HepG2 (cell line): Measurements from ENCODE around the gene CMTM2. TPM values are rescaled to one million over a fixed set of nuclear protein-coding genes. Genes with fewer than 3 reads are reported as not detected.
A peak's percentile ranks its signal among the peaks of the same experiment; 100 is the strongest.

Experiments
- CAMTA2 ChIP-seq: sonication (generic); formaldehyde crosslinking; IDR thresholded peaks from 2 replicates; pipeline ENCODE4 v1.4.0; 2020; ENCODE audit warnings: mild to moderate bottlenecking, missing genetic modification reagents, borderline replicate concordance
- CERS6 ChIP-seq: sonication (generic); formaldehyde crosslinking; IDR thresholded peaks from 2 replicates; pipeline ENCODE4 v1.5.0; 2020; ENCODE audit warnings: missing genetic modification reagents
- DNMT3B ChIP-seq: conservative IDR thresholded peaks from 2 replicates; pipeline ENCODE4 v1.6.1; 2016; ENCODE audit warnings: missing biosample characterization, control low read depth
- DR1 ChIP-seq: sonication (generic); formaldehyde crosslinking; IDR thresholded peaks from 2 replicates; pipeline ENCODE4 v1.8.0; 2021; ENCODE audit warnings: mild to moderate bottlenecking, missing genetic modification reagents, inconsistent platforms
- FOXA1 ChIP-seq, 2 experiments: fragments of 450-650 bp in 1 of 2; sonication (generic) in 1 of 2; formaldehyde crosslinking in 1 of 2; IDR thresholded peaks; 2 replicates each; pipeline versions ENCODE4 v1.4.0 to v1.6.1; 2016 to 2020; ENCODE audit warnings: missing genetic modification reagents in 1 of 2
- GATAD2A ChIP-seq: IDR thresholded peaks from 2 replicates; pipeline ENCODE4 v1.6.1; 2016
- HNRNPL ChIP-seq: fragments of 200-400 bp; formaldehyde crosslinking; IDR thresholded peaks from 2 replicates; pipeline ENCODE4 v1.6.1; 2017; ENCODE audit warnings: mild to moderate bottlenecking, low read depth, low read length
- IRF2 ChIP-seq: IDR thresholded peaks from 2 replicates; pipeline ENCODE4 v1.6.1; 2018; ENCODE audit warnings: missing genetic modification reagents, missing compliant biosample characterization
- KAT8 ChIP-seq: IDR thresholded peaks from 2 replicates; pipeline ENCODE4 v1.6.1; 2016; ENCODE audit warnings: missing genetic modification reagents, missing compliant biosample characterization
- KLF11 ChIP-seq: IDR thresholded peaks from 2 replicates; pipeline ENCODE4 v1.6.1; 2016; ENCODE audit warnings: missing compliant biosample characterization
- KLF12 ChIP-seq: sonication (generic); formaldehyde crosslinking; IDR thresholded peaks from 2 replicates; pipeline ENCODE4 v1.4.0; 2020; ENCODE audit warnings: missing genetic modification reagents, borderline replicate concordance
- MIER3 ChIP-seq: IDR thresholded peaks from 2 replicates; pipeline ENCODE4 v1.6.1; 2016; ENCODE audit warnings: missing compliant biosample characterization, borderline replicate concordance
- MYNN ChIP-seq: sonication (generic); formaldehyde crosslinking; IDR thresholded peaks from 2 replicates; pipeline ENCODE4 v1.4.0; 2020; ENCODE audit warnings: mild to moderate bottlenecking, low read depth, missing genetic modification reagents
- NR2F1 ChIP-seq, 2 experiments: fragments of 450-650 bp in 1 of 2; formaldehyde crosslinking in 1 of 2; IDR thresholded peaks; 2 replicates each; pipeline versions ENCODE4 v1.5.0 to v1.6.1; 2016 to 2020; ENCODE audit warnings: mild to moderate bottlenecking in 1 of 2, missing compliant biosample characterization in 1 of 2, missing genetic modification reagents in 1 of 2, moderate library complexity in 1 of 2
- PHF5A ChIP-seq: IDR thresholded peaks from one replicate; pipeline ENCODE4 v1.6.1; 2018; ENCODE audit warnings: low read depth, missing genetic modification reagents; ENCODE audit not compliant: unreplicated experiment
- PLRG1 ChIP-seq: fragments of 450-650 bp; conservative IDR thresholded peaks from 2 replicates; pipeline ENCODE4 v1.6.1; 2016
- RAD21 ChIP-seq: fragments of 450-650 bp; formaldehyde crosslinking; IDR thresholded peaks from 2 replicates; pipeline ENCODE4 v1.5.0; 2020; ENCODE audit warnings: mild to moderate bottlenecking
- ZEB1 ChIP-seq: IDR thresholded peaks from 2 replicates; pipeline ENCODE4 v1.6.1; 2012; ENCODE audit warnings: mild to moderate bottlenecking, low read depth, inconsistent platforms; ENCODE audit not compliant: insufficient replicate concordance
- ZNF24 ChIP-seq: fragments of 450-650 bp; IDR thresholded peaks from 2 replicates; pipeline ENCODE4 v1.6.1; 2017; ENCODE audit warnings: antibody characterized with exemption, mild to moderate bottlenecking
- ZNF530 ChIP-seq: sonication (generic); formaldehyde crosslinking; IDR thresholded peaks from 2 replicates; pipeline ENCODE4 v1.5.0; 2020; ENCODE audit warnings: low read depth, mild to moderate bottlenecking, missing genetic modification reagents
- ZNF737 ChIP-seq: sonication (generic); formaldehyde crosslinking; IDR thresholded peaks from 2 replicates; pipeline ENCODE4 v1.5.0; 2020; ENCODE audit warnings: missing genetic modification reagents, mild to moderate bottlenecking, borderline replicate concordance
- polyA plus RNA-seq, 8 experiments: library from polyadenylated mRNA; depleted of rRNA in 3 of 8; stranded (reverse) in 7 of 8; unstranded in 1 of 8; fragments of >200 nt; fragmentation: Illumina TruSeq in 4 of 8; extraction: Trizol in 4 of 8; gene quantifications; 2 replicates each; pipeline versions ENCODE4 v1.2.1 to v1.2.3, GENCODE V29; 2011 to 2016; ENCODE audit warnings: low read depth in 4 of 8, missing spikeins in 1 of 8, mixed read lengths in 1 of 8; ENCODE audit not compliant: insufficient read depth in 1 of 8
- total RNA-seq, 5 experiments: library from RNA; depleted of rRNA; stranded (reverse); fragments of >200 nt; fragmentation: Illumina TruSeq; extraction: Trizol; gene quantifications; 2 replicates each; pipeline ENCODE4 v1.2.3, GENCODE V29; 2016; ENCODE audit warnings: low read depth in 1 of 5
- TF ChIP-seq, protein P1 (sequence below): sonication (generic); formaldehyde crosslinking; IDR thresholded peaks from 2 replicates; pipeline ENCODE4 v1.8.0; 2022; ENCODE audit warnings: mild to moderate bottlenecking, missing genetic modification reagents, borderline replicate concordance
- TF ChIP-seq, protein P2 (sequence below): IDR thresholded peaks from 2 replicates; pipeline ENCODE4 v1.6.1; 2012; ENCODE audit warnings: low read depth, low read length, improper control_type of control experiment
- TF ChIP-seq, protein P3 (sequence below): sonication (generic); formaldehyde crosslinking; conservative IDR thresholded peaks from 2 replicates; pipeline ENCODE4 v1.4.0; 2020; ENCODE audit warnings: missing genetic modification reagents
- TF ChIP-seq, protein P4 (sequence below): sonication (generic); formaldehyde crosslinking; conservative IDR thresholded peaks from 2 replicates; pipeline ENCODE4 v1.4.0; 2020; ENCODE audit warnings: missing genetic modification reagents

The CMTM2 gene
- total and polyA plus RNA-seq, 2 of the 13 experiments (the other 11 are each of a cell fraction or from before 2014, with no cell fraction given) = not detected

DNA sequence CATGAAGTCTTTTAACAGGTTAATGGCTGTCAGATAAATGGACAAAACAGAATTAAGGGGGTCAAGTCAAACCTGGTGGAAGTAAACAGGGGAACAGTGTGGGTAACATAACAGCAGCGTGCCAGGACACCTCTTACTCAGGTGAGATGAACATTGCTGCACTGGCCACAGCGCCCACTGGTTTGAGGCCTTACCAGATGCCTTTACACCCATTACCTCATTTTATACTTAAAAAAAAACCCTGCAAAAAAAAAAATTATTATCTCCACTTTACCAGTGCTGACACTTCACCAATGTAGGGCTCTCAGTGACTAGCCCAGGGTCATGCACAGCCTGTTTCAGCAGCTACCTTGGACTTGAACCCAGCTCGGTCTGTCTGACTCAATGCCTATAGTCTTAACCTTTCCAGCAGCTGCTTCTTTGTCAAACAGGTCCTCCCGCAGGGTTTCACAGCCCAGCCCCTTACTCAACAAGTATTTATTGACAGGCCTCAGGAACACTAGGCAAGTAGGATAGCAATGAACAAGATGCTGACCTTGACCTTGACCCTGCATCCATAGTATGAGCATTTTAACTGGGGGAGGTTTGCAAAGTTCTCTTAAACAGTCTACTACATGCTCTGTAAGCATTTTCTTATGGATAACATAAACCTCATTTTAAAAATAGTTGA is 55.4 kb downstream of the CMTM2 start (continued):
- TF ChIP-seq, protein P1, sequence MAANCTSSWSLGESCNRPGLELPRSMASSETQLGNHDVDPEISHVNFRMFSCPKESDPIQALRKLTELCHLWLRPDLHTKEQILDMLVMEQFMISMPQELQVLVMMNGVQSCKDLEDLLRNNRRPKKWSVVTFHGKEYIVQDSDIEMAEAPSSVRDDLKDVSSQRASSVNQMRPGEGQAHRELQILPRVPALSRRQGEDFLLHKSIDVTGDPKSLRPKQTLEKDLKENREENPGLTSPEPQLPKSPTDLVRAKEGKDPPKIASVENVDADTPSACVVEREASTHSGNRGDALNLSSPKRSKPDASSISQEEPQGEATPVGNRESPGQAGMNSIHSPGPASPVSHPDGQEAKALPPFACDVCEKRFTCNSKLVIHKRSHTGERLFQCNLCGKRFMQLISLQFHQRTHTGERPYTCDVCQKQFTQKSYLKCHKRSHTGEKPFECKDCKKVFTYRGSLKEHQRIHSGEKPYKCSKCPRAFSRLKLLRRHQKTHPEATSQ (CRISPR knock-in tag) = no peak
- no peak for TF ChIP-seq CERS6 (CRISPR knock-in tag)
- TF ChIP-seq DR1 (CRISPR knock-in tag) = no peak
- TF ChIP-seq, protein P2, sequence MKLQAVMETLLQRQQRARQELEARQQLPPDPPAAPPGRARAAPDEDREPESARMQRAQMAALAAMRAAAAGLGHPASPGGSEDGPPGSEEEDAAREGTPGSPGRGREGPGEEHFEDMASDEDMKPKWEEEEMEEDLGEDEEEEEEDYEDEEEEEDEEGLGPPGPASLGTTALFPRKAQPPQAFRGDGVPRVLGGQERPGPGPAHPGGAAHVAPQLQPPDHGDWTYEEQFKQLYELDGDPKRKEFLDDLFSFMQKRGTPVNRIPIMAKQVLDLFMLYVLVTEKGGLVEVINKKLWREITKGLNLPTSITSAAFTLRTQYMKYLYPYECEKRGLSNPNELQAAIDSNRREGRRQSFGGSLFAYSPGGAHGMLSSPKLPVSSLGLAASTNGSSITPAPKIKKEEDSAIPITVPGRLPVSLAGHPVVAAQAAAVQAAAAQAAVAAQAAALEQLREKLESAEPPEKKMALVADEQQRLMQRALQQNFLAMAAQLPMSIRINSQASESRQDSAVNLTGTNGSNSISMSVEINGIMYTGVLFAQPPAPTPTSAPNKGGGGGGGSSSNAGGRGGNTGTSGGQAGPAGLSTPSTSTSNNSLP = no peak
- no peak for TF ChIP-seq PLRG1
- TF ChIP-seq ZNF737 (CRISPR knock-in tag) = no peak
- TF ChIP-seq NR2F1 (CRISPR knock-in tag; IDR thresholded peaks at IDR 0.05) = peak; percentile 32 to 55; a peak in 2 of 4 replicates
- TF ChIP-seq RAD21 (CRISPR knock-in tag) = no peak
- TF ChIP-seq, protein P3, sequence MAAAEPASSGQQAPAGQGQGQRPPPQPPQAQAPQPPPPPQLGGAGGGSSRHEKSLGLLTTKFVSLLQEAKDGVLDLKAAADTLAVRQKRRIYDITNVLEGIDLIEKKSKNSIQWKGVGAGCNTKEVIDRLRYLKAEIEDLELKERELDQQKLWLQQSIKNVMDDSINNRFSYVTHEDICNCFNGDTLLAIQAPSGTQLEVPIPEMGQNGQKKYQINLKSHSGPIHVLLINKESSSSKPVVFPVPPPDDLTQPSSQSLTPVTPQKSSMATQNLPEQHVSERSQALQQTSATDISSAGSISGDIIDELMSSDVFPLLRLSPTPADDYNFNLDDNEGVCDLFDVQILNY (CRISPR knock-in tag) = no peak
- TF ChIP-seq, protein P4, sequence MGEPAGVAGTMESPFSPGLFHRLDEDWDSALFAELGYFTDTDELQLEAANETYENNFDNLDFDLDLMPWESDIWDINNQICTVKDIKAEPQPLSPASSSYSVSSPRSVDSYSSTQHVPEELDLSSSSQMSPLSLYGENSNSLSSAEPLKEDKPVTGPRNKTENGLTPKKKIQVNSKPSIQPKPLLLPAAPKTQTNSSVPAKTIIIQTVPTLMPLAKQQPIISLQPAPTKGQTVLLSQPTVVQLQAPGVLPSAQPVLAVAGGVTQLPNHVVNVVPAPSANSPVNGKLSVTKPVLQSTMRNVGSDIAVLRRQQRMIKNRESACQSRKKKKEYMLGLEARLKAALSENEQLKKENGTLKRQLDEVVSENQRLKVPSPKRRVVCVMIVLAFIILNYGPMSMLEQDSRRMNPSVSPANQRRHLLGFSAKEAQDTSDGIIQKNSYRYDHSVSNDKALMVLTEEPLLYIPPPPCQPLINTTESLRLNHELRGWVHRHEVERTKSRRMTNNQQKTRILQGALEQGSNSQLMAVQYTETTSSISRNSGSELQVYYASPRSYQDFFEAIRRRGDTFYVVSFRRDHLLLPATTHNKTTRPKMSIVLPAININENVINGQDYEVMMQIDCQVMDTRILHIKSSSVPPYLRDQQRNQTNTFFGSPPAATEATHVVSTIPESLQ (CRISPR knock-in tag) = no peak
- no peak for TF ChIP-seq KLF12 (CRISPR knock-in tag)
- no peak for TF ChIP-seq ZNF530 (CRISPR knock-in tag)
- no peak for TF ChIP-seq IRF2 (CRISPR knock-in tag)
- TF ChIP-seq HNRNPL = no peak
- TF ChIP-seq ZNF24 = no peak
- TF ChIP-seq CAMTA2 (CRISPR knock-in tag) = no peak
- 0 out of 2 replicates have a peak, but pooled peaks have one; percentile 16 for TF ChIP-seq GATAD2A (CRISPR knock-in tag)
- no peak for TF ChIP-seq DNMT3B
- no peak for TF ChIP-seq ZEB1
- no peak for TF ChIP-seq KAT8 (CRISPR knock-in tag)
- TF ChIP-seq PHF5A = no peak
- TF ChIP-seq KLF11 (CRISPR knock-in tag) = no peak
- no peak for TF ChIP-seq MIER3
- no peak for TF ChIP-seq FOXA1 (IDR thresholded peaks at IDR 0.05)
- TF ChIP-seq FOXA1 (CRISPR knock-in tag; IDR thresholded peaks at IDR 0.05) = no peak
- no peak for TF ChIP-seq MYNN (CRISPR knock-in tag)
